K562 (cell line): ENCODE results near the gene ZNF208. TPM values are rescaled to one million over a fixed set of nuclear protein-coding genes. Genes with fewer than 3 reads are reported as not detected.
"Not testable (repeated sequence)": the region's sequence is repeated elsewhere in the genome, so short reads cannot be mapped to it uniquely, and the experiment has no call there.

Experiments
- ATAC-seq: fragments of 200-7000 bp; cut with Tn5 transposase; 3 replicates; pipeline ENCODE4 v1.9.1; 2020; ENCODE audit warnings: moderate library complexity
- Bru-seq: library from RNA; stranded (reverse); fragments of 400-500 nt; gene quantifications from one replicate; lab custom pipeline; 2021; lab: Mats Ljungman, UMichigan
- BruChase-seq, 2 experiments: library from RNA; stranded (reverse); fragments of 400-500 nt; gene quantifications; one replicate each; lab custom pipeline; 2021; lab: Mats Ljungman, UMichigan
- BruUV-seq: library from RNA; stranded (reverse); fragments of 400-500 nt; replicated peaks from 2 replicates; lab custom pipeline; 2021; lab: Mats Ljungman, UMichigan
- CTCF ChIA-PET: fragments of 300-600 bp; formaldehyde crosslinking; extraction: SDS; loops from one replicate; lab custom pipeline; 2021; ENCODE audit warnings: low intra/inter-chr PET ratio; lab: Yijun Ruan, JAX
- POLR2A ChIA-PET: fragments of 300-600, 350-650 bp; sonication (Branson Sonifier 250); formaldehyde crosslinking; extraction: SDS; loops from one replicate; lab custom pipeline; 2021; ENCODE audit warnings: antibody characterized with exemption, inconsistent platforms; lab: Yijun Ruan, JAX
- DNase-seq, 4 experiments: peaks; one replicate each; pipeline versions ENCODE4 v3.0.0 to v3.0.0-alpha.2; 2011 to 2018; ENCODE audit warnings: low spot score in 3 of 4, mixed read lengths in 3 of 4; ENCODE audit errors: extremely low read depth in 1 of 4
- FAIRE-seq: peaks from 2 replicates; lab custom pipeline; 2011; peaks lifted over from hg19 to GRCh38; lab: Jason Lieb, UNC
- H2AFZ ChIP-seq: 2 replicates; pipeline ENCODE4 v1.6.0; 2011; ENCODE audit warnings: low read depth, low read length, control low read depth, inconsistent platforms
- H3K27ac ChIP-seq: fragments of 200-600 bp; 3 replicates; pipeline ENCODE4 v1.8.0; 2011; ENCODE audit warnings: low read depth, mild to moderate bottlenecking, control low read depth, inconsistent platforms, low read length, moderate library complexity, mixed read lengths; ENCODE audit errors: extremely low read depth
- H3K27me3 ChIP-seq, 2 experiments: fragments of 300-600 bp in 1 of 2; 2 replicates in 1 of 2; 3 replicates in 1 of 2; pipeline versions ENCODE4 v1.6.0 to v1.8.0; 2011; ENCODE audit warnings: inconsistent platforms in 2 of 2, low read length in 2 of 2, mild to moderate bottlenecking in 1 of 2, mixed read lengths in 1 of 2, moderate library complexity in 1 of 2; ENCODE audit not compliant: control insufficient read depth in 2 of 2, insufficient read depth in 2 of 2
- H3K36me3 ChIP-seq: fragments of 300-600 bp; 3 replicates; pipeline ENCODE4 v1.8.0; 2011; ENCODE audit warnings: mild to moderate bottlenecking, low read length, inconsistent platforms; ENCODE audit not compliant: control insufficient read depth, insufficient read depth
- H3K4me1 ChIP-seq, 2 experiments: fragments of 200-600 bp in 1 of 2; replicated peaks in 1 of 2; 2 replicates in 1 of 2; 3 replicates in 1 of 2; pipeline versions ENCODE4 v1.5.1 to v1.8.0; 2011; ENCODE audit warnings: inconsistent platforms in 2 of 2, low read length in 2 of 2, mild to moderate bottlenecking in 1 of 2, mixed read lengths in 1 of 2, moderate library complexity in 1 of 2; ENCODE audit not compliant: control insufficient read depth in 2 of 2, insufficient read depth in 2 of 2
- H3K4me2 ChIP-seq: 2 replicates; pipeline ENCODE4 v1.6.1; 2011; ENCODE audit warnings: low read length, control low read depth, inconsistent platforms, mixed read lengths; ENCODE audit not compliant: insufficient read depth
- H3K4me3 ChIP-seq: fragments of 200-600 bp; sonication (generic), shearing (Covaris generic); 2 replicates; pipeline ENCODE4 v1.5.1; 2016; ENCODE audit warnings: control low read depth, inconsistent platforms
- H3K79me2 ChIP-seq: fragments of 200-600 bp; 3 replicates; pipeline ENCODE4 v1.8.0; 2011; ENCODE audit warnings: low read length, inconsistent platforms; ENCODE audit not compliant: control insufficient read depth, insufficient read depth
- H3K9ac ChIP-seq, 2 experiments: 2 replicates each; pipeline versions ENCODE4 v1.6.0 to v1.6.1; 2011; ENCODE audit warnings: low read depth in 2 of 2, low read length in 2 of 2, control low read depth in 1 of 2, inconsistent platforms in 1 of 2, mild to moderate bottlenecking in 1 of 2, mixed read lengths in 1 of 2; ENCODE audit not compliant: insufficient read depth in 1 of 2
- H3K9me1 ChIP-seq: one replicate; pipeline ENCODE4 v1.6.0; 2011; ENCODE audit warnings: inconsistent platforms, mild to moderate bottlenecking, low read length, moderate library complexity; ENCODE audit not compliant: control insufficient read depth, insufficient read depth
- H3K9me3 ChIP-seq: replicated peaks from 2 replicates; pipeline ENCODE4 v1.5.1; 2011; ENCODE audit warnings: low read depth, low read length, inconsistent platforms; ENCODE audit not compliant: control insufficient read depth, insufficient read depth
- H4K20me1 ChIP-seq: replicated peaks from 2 replicates; pipeline ENCODE4 v1.6.1; 2011; ENCODE audit warnings: low read length, inconsistent platforms, mixed read lengths; ENCODE audit not compliant: control insufficient read depth, insufficient read depth
- NFYB ChIP-seq: IDR thresholded peaks from 2 replicates; pipeline ENCODE4 v1.6.1; 2011; ENCODE audit warnings: mild to moderate bottlenecking, moderate library complexity; ENCODE audit not compliant: insufficient read length; ENCODE audit errors: extremely low read depth
- PRDM10 ChIP-seq: fragments of 450-650 bp; IDR thresholded peaks from 2 replicates; pipeline ENCODE4 v1.6.1; 2018; ENCODE audit not compliant: partially characterized antibody
- WGBS: fragments of 100-300 bp; shearing (Covaris generic); methylation state at CpG from one replicate; pipeline ENCODE4 v1.1.6; 2016; ENCODE audit warnings: low coverage, mixed read lengths; ENCODE audit not compliant: insufficient coverage; ENCODE audit errors: missing lambda C conversion rate; 5-methylcytosine and 5-hydroxymethylcytosine counted together
- in situ Hi-C: fragments of 300-500 bp; cut with MboI; formaldehyde crosslinking; loops from 4 replicates; pipeline ENCODE4 v1.15.0; 2018; ENCODE audit warnings: inconsistent platforms, mixed read lengths
- intact Hi-C: fragments of 100-400 bp; cut with micrococcal nuclease; formaldehyde crosslinking; loops from 2 replicates; pipeline ENCODE4 v1.14.2; 2022
- long read RNA-seq, 3 experiments: library from polyadenylated mRNA in 2 of 3; library from RNA in 1 of 3; unstranded in 2 of 3; stranded (forward) in 1 of 3; transcript quantifications; one replicate each; pipeline ENCODE4 v2.0.0, GENCODE V29; 2019 to 2022
- polyA minus RNA-seq, 3 experiments: library from RNA; depleted of rRNA, polyadenylated mRNA; stranded (reverse); fragments of >200 nt; gene quantifications; 2 replicates each; pipeline ENCODE4 v1.2.3, GENCODE V29; 2011
- polyA plus RNA-seq, 8 experiments: library from polyadenylated mRNA; depleted of rRNA in 4 of 8; stranded (reverse) in 5 of 8; unstranded in 3 of 8; fragments of >200 nt; fragmentation: Nextera tagmentation in 2 of 8; fragmentation: Illumina TruSeq in 1 of 8; extraction: Ambion mirVana in 2 of 8; extraction: Trizol in 1 of 8; gene quantifications; 2 replicates each; pipeline versions ENCODE4 v1.2.1 to v1.2.3, GENCODE V29; 2011 to 2014; ENCODE audit warnings: inconsistent platforms in 1 of 8, missing spikeins in 1 of 8
- total RNA-seq, 7 experiments: library from RNA; depleted of rRNA in 6 of 7; stranded (reverse); fragments of >200 nt in 6 of 7; fragmentation: Illumina TruSeq in 2 of 7; extraction: Trizol in 2 of 7; gene quantifications; 2 replicates each; pipeline versions ENCODE4 v1.2.1 to v1.2.3, GENCODE V29; 2011 to 2021; ENCODE audit warnings: low replicate concordance in 1 of 7
- TF ChIP-seq, protein P1 (sequence below): fragments of 450-650 bp; IDR thresholded peaks from 2 replicates; pipeline ENCODE4 v1.6.1; 2016

Gene ZNF208
- total RNA-seq (2011; cell fraction: chromatin; rRNA removed; ENCODE audit: low replicate concordance) = 2.8 and 9.2 TPM in 2 replicates
- total RNA-seq (2011; cell fraction: nucleolus; rRNA removed) = 1.8 and 2.9 TPM in 2 replicates
- 3.4 and 3.7 TPM in 2 replicates for total RNA-seq (2011; cell fraction: nucleoplasm; rRNA removed)
- 2.4 and 2.8 TPM in 2 replicates for total RNA-seq (2014; rRNA removed)
- 4.5 and 6.1 TPM in 2 replicates for total RNA-seq (2014; rRNA removed; fragmentation: Illumina TruSeq; extraction: Trizol)
- 3.6 and 4.1 TPM in 2 replicates for total RNA-seq (2015; rRNA removed; fragmentation: Illumina TruSeq; extraction: Trizol)
- 3.1 and 3.2 TPM in 2 replicates for total RNA-seq (2021)
- 0.09 and 0.81 TPM in 2 replicates for polyA plus RNA-seq (2011; rRNA removed)
- polyA plus RNA-seq (2011; cell fraction: cytosol; rRNA removed) = 0.09 and 0.13 TPM in 2 replicates
- polyA plus RNA-seq (2011; cell fraction: nucleus; rRNA removed) = 0.34 and 1.3 TPM in 2 replicates
- polyA plus RNA-seq (2012) = 1.3 and 2.9 TPM in 2 replicates
- 3.5 and 3.7 TPM in 2 replicates for polyA plus RNA-seq (2014; fragmentation: Illumina TruSeq; extraction: Trizol)
- 1 to 10 TPM; 1.4 to 1.6 TPM for polyA plus RNA-seq (2014; fragmentation: Nextera tagmentation; extraction: Ambion mirVana)
- polyA plus RNA-seq (2014; rRNA removed) = 3.2 and 3.5 TPM in 2 replicates
- polyA minus RNA-seq (2011; rRNA and poly(A)+ RNA removed) = 0.33 and 0.81 TPM in 2 replicates
- polyA minus RNA-seq (2011; cell fraction: cytosol; rRNA and poly(A)+ RNA removed) = not detected in 2 replicates
- 0.22 and 1.9 TPM in 2 replicates for polyA minus RNA-seq (2011; cell fraction: nucleus; rRNA and poly(A)+ RNA removed)
- percentile 44 among the genes with signal in this experiment for Bru-seq, nascent RNA
- BruChase-seq, experiment 1, labeled RNA remaining after a 2-hour chase = percentile 53 among the genes with signal in this experiment
- BruChase-seq, experiment 2, labeled RNA remaining after a 6-hour chase = percentile 53 among the genes with signal in this experiment
- long read RNA-seq, experiment 1 = 0 reads
- long read RNA-seq, experiment 2 = 0 reads
- long read RNA-seq, experiment 3 = 0 reads

GRCh38 chr19:22010437-22011143 lies at the start of gene ZNF208:
TSS of gene ZNF208 (minus strand) at chr19:22010943. CDS start at chr19:22010794, 149 bp downstream.
- BruUV-seq = TSS peak; percentile 70
- H4K20me1 ChIP-seq, H3K27ac ChIP-seq, CTCF ChIA-PET, FAIRE-seq, H3K9me1 ChIP-seq, POLR2A ChIA-PET, H3K9ac ChIP-seq, H3K27me3 ChIP-seq, H3K4me1 ChIP-seq, H2AFZ ChIP-seq, intact Hi-C loops, H3K79me2 ChIP-seq, in situ Hi-C loops, H3K36me3 ChIP-seq, H3K9me3 ChIP-seq: not testable (repeated sequence)
- TF ChIP-seq NFYB (peak; percentile 40), PRDM10 (peak; percentile 75)
- TF ChIP-seq, protein P1, sequence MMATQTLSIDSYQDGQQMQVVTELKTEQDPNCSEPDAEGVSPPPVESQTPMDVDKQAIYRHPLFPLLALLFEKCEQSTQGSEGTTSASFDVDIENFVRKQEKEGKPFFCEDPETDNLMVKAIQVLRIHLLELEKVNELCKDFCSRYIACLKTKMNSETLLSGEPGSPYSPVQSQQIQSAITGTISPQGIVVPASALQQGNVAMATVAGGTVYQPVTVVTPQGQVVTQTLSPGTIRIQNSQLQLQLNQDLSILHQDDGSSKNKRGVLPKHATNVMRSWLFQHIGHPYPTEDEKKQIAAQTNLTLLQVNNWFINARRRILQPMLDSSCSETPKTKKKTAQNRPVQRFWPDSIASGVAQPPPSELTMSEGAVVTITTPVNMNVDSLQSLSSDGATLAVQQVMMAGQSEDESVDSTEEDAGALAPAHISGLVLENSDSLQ = peak; percentile 75
- ATAC-seq = peak; percentile 87
- peak in 1 of 4 experiments; percentile 40 for DNase-seq
- Histone ChIP-seq H3K4me3 (peak within 1 kb of the TSS; percentile 31), H3K4me2 (peak within 1 kb of the TSS; percentile 14; the same call in 1 of the 2 replicates)
- whole genome bisulfite sequencing = 2% methylated on average over 27 of the region's 29 CpGs
